H9 (cell line): ENCODE measurements around the gene RNPEPL1. TPM values are rescaled to one million over a fixed set of nuclear protein-coding genes. Genes with fewer than 3 reads are reported as not detected.

Experiments used
- DNase-seq: peaks from one replicate; pipeline ENCODE4 v3.0.0-alpha.2; 2017
- H2AFZ ChIP-seq: one replicate; pipeline ENCODE4 v1.6.1; 2013; ENCODE audit warnings: mild to moderate bottlenecking, low read length, control low read depth, moderate library complexity
- H2AK5ac ChIP-seq: 2 replicates; pipeline ENCODE4 v1.6.1; 2013; ENCODE audit warnings: low read length, control low read depth, mixed read lengths; ENCODE audit not compliant: insufficient read length
- H2BK120ac ChIP-seq: one replicate; pipeline ENCODE4 v1.6.1; 2013; ENCODE audit warnings: low read depth, mild to moderate bottlenecking, low read length, control low read depth, inconsistent platforms; ENCODE audit not compliant: poor library complexity, severe bottlenecking
- H2BK12ac ChIP-seq: 2 replicates; pipeline ENCODE4 v1.6.1; 2013; ENCODE audit warnings: low read length, control low read depth, mixed read lengths, low read depth; ENCODE audit not compliant: insufficient read length
- H2BK15ac ChIP-seq: 2 replicates; pipeline ENCODE4 v1.6.1; 2013; ENCODE audit warnings: low read depth, low read length, control low read depth
- H2BK20ac ChIP-seq: one replicate; pipeline ENCODE4 v1.6.1; 2013; ENCODE audit warnings: low read depth, mild to moderate bottlenecking, low read length, control low read depth, inconsistent platforms; ENCODE audit not compliant: poor library complexity, severe bottlenecking
- H2BK5ac ChIP-seq: 2 replicates; pipeline ENCODE4 v1.6.1; 2013; ENCODE audit warnings: low read length, control low read depth, mixed read lengths; ENCODE audit not compliant: insufficient read length
- H3K14ac ChIP-seq: 2 replicates; pipeline ENCODE4 v1.6.1; 2013; ENCODE audit warnings: low read length, control low read depth; ENCODE audit not compliant: insufficient read depth
- H3K18ac ChIP-seq: 2 replicates; pipeline ENCODE4 v1.6.1; 2013; ENCODE audit warnings: low read depth, mild to moderate bottlenecking, mixed read lengths, low read length, control low read depth; ENCODE audit not compliant: insufficient read length
- H3K23ac ChIP-seq: 2 replicates; pipeline ENCODE4 v1.6.1; 2013; ENCODE audit warnings: low read length, control low read depth, mixed read lengths, low read depth; ENCODE audit not compliant: insufficient read length
- H3K23me2 ChIP-seq: 2 replicates; pipeline ENCODE4 v1.6.1; 2013; ENCODE audit warnings: low read depth, mild to moderate bottlenecking, mixed read lengths, low read length, control low read depth; ENCODE audit not compliant: insufficient read length, poor library complexity, severe bottlenecking
- H3K27ac ChIP-seq: 2 replicates; pipeline ENCODE4 v1.5.1; 2013; ENCODE audit warnings: low read length, control low read depth, mixed read lengths, low read depth; ENCODE audit not compliant: insufficient read length
- H3K27me3 ChIP-seq: 2 replicates; pipeline ENCODE4 v1.6.1; 2013; ENCODE audit warnings: low read length, control low read depth, inconsistent platforms; ENCODE audit not compliant: insufficient read depth
- H3K4ac ChIP-seq: 2 replicates; pipeline ENCODE4 v1.6.1; 2013; ENCODE audit warnings: low read depth, mild to moderate bottlenecking, control low read depth, inconsistent platforms, low read length, moderate library complexity
- H3K4me1 ChIP-seq: 2 replicates; pipeline ENCODE4 v1.6.1; 2013; ENCODE audit warnings: low read length, control low read depth, inconsistent platforms; ENCODE audit not compliant: insufficient read depth
- H3K4me2 ChIP-seq: 2 replicates; pipeline ENCODE4 v1.6.1; 2013; ENCODE audit warnings: low read length, control low read depth, mixed read lengths; ENCODE audit not compliant: insufficient read length, insufficient read depth
- H3K56ac ChIP-seq: 2 replicates; pipeline ENCODE4 v1.6.1; 2013; ENCODE audit warnings: low read depth, mild to moderate bottlenecking, mixed read lengths, low read length, control low read depth; ENCODE audit not compliant: insufficient read length
- H3K79me1 ChIP-seq: 2 replicates; pipeline ENCODE4 v1.6.1; 2013; ENCODE audit warnings: low read depth, mild to moderate bottlenecking, moderate library complexity, low read length, control low read depth, inconsistent platforms; ENCODE audit not compliant: insufficient read depth, poor library complexity, severe bottlenecking
- H3K79me2 ChIP-seq: 2 replicates; pipeline ENCODE4 v1.6.1; 2013; ENCODE audit warnings: low read length, control low read depth, inconsistent platforms; ENCODE audit not compliant: insufficient read depth
- H3K9ac ChIP-seq: 2 replicates; pipeline ENCODE4 v1.6.1; 2013; ENCODE audit warnings: low read length, control low read depth, mixed read lengths; ENCODE audit not compliant: insufficient read length; ENCODE audit errors: extremely low read depth
- H3K9me3 ChIP-seq: one replicate; pipeline ENCODE4 v1.6.1; 2013; ENCODE audit warnings: low read depth, low read length, inconsistent platforms; ENCODE audit not compliant: control insufficient read depth
- H3T11ph ChIP-seq: one replicate; pipeline ENCODE4 v1.6.1; 2013; ENCODE audit warnings: mild to moderate bottlenecking, low read length, control low read depth, inconsistent platforms
- H4K20me1 ChIP-seq: one replicate; pipeline ENCODE4 v1.6.1; 2013; ENCODE audit not compliant: control insufficient read depth, insufficient read length, insufficient read depth
- H4K5ac ChIP-seq: 2 replicates; pipeline ENCODE4 v1.6.1; 2013; ENCODE audit warnings: low read depth, mild to moderate bottlenecking, mixed read lengths, low read length, control low read depth; ENCODE audit not compliant: insufficient read length
- H4K8ac ChIP-seq: replicated peaks from 2 replicates; pipeline ENCODE4 v1.6.1; 2013; ENCODE audit warnings: low read length, control low read depth, mixed read lengths, low read depth; ENCODE audit not compliant: insufficient read length
- H4K91ac ChIP-seq: 2 replicates; pipeline ENCODE4 v1.6.1; 2013; ENCODE audit warnings: low read depth, mild to moderate bottlenecking, moderate library complexity, mixed read lengths, low read length, control low read depth; ENCODE audit not compliant: insufficient read length
- H3K27ac Mint-ChIP-seq, 3 experiments: 2 replicates in 2 of 3; 3 replicates in 1 of 3; pipeline ENCODE4 v1.8.0; 2020 to 2021; ENCODE audit warnings: mixed read lengths in 3 of 3, mild to moderate bottlenecking in 1 of 3, moderate library complexity in 1 of 3
- H3K27me3 Mint-ChIP-seq: 2 replicates; pipeline ENCODE4 v1.8.0; 2021; ENCODE audit warnings: low read depth, mild to moderate bottlenecking, moderate library complexity, mixed read lengths
- H3K36me3 Mint-ChIP-seq, 3 experiments: 2 replicates in 2 of 3; 3 replicates in 1 of 3; pipeline ENCODE4 v1.8.0; 2020 to 2021; ENCODE audit warnings: low read depth in 3 of 3, mixed read lengths in 3 of 3; ENCODE audit not compliant: insufficient read depth in 1 of 3
- H3K4me1 Mint-ChIP-seq, 2 experiments: 2 replicates each; pipeline ENCODE4 v1.8.0; 2020; ENCODE audit warnings: mixed read lengths in 2 of 2
- H3K4me3 Mint-ChIP-seq, 2 experiments: 2 replicates in 1 of 2; 3 replicates in 1 of 2; pipeline ENCODE4 v1.8.0; 2020 to 2021; ENCODE audit warnings: mild to moderate bottlenecking in 2 of 2, mixed read lengths in 2 of 2, moderate library complexity in 1 of 2
- H3K9me3 Mint-ChIP-seq, 2 experiments: 2 replicates in 1 of 2; 3 replicates in 1 of 2; pipeline ENCODE4 v1.8.0; 2020; ENCODE audit warnings: mild to moderate bottlenecking in 2 of 2, mixed read lengths in 2 of 2, moderate library complexity in 1 of 2
- CTCF ChIP-seq: fragments of 200-600 bp; sonication (generic); conservative IDR thresholded peaks from 3 replicates; pipeline ENCODE4 v1.8.0; 2021; ENCODE audit warnings: antibody characterized with exemption, mild to moderate bottlenecking
- WGBS: extraction: QIAGEN DNeasy Blood & Tissue Kit; methylation state at CpG from one replicate; pipeline ENCODE4 v1.1.7; 2013; ENCODE audit warnings: missing lambda C conversion rate, low lambda C conversion rate, mixed read lengths; ENCODE audit not compliant: insufficient read length; ENCODE audit errors: extremely low coverage; 5-methylcytosine and 5-hydroxymethylcytosine counted together
- total RNA-seq: library from RNA; stranded (reverse); gene quantifications from 2 replicates; pipeline ENCODE4 v1.2.1, GENCODE V29; 2021

RNPEPL1 gene
- total RNA-seq, 1 experiment from 2014 or later = 22.5 TPM

GRCh38 chr2:240596491-240596931, 28.2 kb downstream of the RNPEPL1 start:
- H2BK5ac ChIP-seq = no peak overlapping the region
- no peaks in the 10 kb centered on the region for H3K23me2 ChIP-seq
- Mint-ChIP-seq H3K27me3 (no peaks in the 10 kb centered on the region), H3K27ac (no peak overlapping the region), H3K36me3 (peaks cover 4 to 18% (median 10%) of the 10 kb centered on the region in 3 experiments; a peak in 6 of 7 replicates), H3K4me3 (no peak overlapping the region), H3K4me1 (no peaks in the 10 kb centered on the region), H3K9me3 (no peaks in the 10 kb centered on the region)
- no CpG with 5 or more reads among the region's 23 CpGs for WGBS
- no peak overlapping the region for H3K9ac ChIP-seq
- no peak overlapping the region for H2AK5ac ChIP-seq
- no peak overlapping the region for H2BK15ac ChIP-seq
- no peak for TF ChIP-seq CTCF
- H3K27me3 ChIP-seq = no peaks in the 10 kb centered on the region
- H2BK20ac ChIP-seq = no peak overlapping the region
- no peak overlapping the region for H2BK120ac ChIP-seq
- H3K4me2 ChIP-seq = no peak overlapping the region
- H4K5ac ChIP-seq = no peak overlapping the region
- H2BK12ac ChIP-seq = no peak overlapping the region
- no peaks in the 10 kb centered on the region for H3K79me2 ChIP-seq
- no peaks in the 10 kb centered on the region for H4K20me1 ChIP-seq
- H3K18ac ChIP-seq = no peak overlapping the region
- no peak overlapping the region for H3K56ac ChIP-seq
- H3K79me1 ChIP-seq = no peaks in the 10 kb centered on the region
- H3T11ph ChIP-seq = no peak overlapping the region
- H2AFZ ChIP-seq = no peak overlapping the region
- no peak overlapping the region for H3K27ac ChIP-seq
- no peak overlapping the region for H4K91ac ChIP-seq
- DNase-seq = no peak
- H3K9me3 ChIP-seq = no peaks in the 10 kb centered on the region
- H3K4ac ChIP-seq = no peak overlapping the region
- no peak overlapping the region for H3K14ac ChIP-seq
- H4K8ac ChIP-seq = no peak overlapping the region
- H3K4me1 ChIP-seq = no peaks in the 10 kb centered on the region
- H3K23ac ChIP-seq = no peak overlapping the region
